Activated naive CD4-positive, alpha-beta T cell treated with anti-CD3 and anti-CD28 coated beads, Interleukin-2, amount 50 U/mL, for 24 hours (primary cell): ENCODE results near the gene KEL.

Experiments used
- H3K27ac Mint-ChIP-seq: one replicate; pipeline ENCODE4 v1.8.0; 2021; ENCODE audit warnings: mild to moderate bottlenecking, mixed read lengths
- H3K27me3 Mint-ChIP-seq: one replicate; pipeline ENCODE4 v1.8.0; 2021; ENCODE audit warnings: mixed read lengths
- H3K36me3 Mint-ChIP-seq: one replicate; pipeline ENCODE4 v1.8.0; 2021; ENCODE audit warnings: mixed read lengths
- H3K4me1 Mint-ChIP-seq: one replicate; pipeline ENCODE4 v1.8.0; 2021; ENCODE audit warnings: mixed read lengths
- H3K4me3 Mint-ChIP-seq: one replicate; pipeline ENCODE4 v1.8.0; 2021; ENCODE audit warnings: mild to moderate bottlenecking, mixed read lengths
- H3K9me3 Mint-ChIP-seq: one replicate; pipeline ENCODE4 v1.8.0; 2021; ENCODE audit warnings: mixed read lengths

Gene KEL

GRCh38 chr7:142899661-142900060 is 62.5 kb downstream of the KEL start:
- Mint-ChIP-seq H3K27ac (no peak overlapping the region), H3K27me3 (no peaks in the 10 kb centered on the region), H3K36me3 (no peaks in the 10 kb centered on the region), H3K9me3 (no peaks in the 10 kb centered on the region), H3K4me3 (no peak overlapping the region), H3K4me1 (no peaks in the 10 kb centered on the region)

GRCh38 chr7:142898377-142899170 is 63.6 kb downstream of the KEL start:
- no peak overlapping the region for H3K4me3 Mint-ChIP-seq
- H3K27me3 Mint-ChIP-seq, result no peaks in the 10 kb centered on the region
- H3K36me3 Mint-ChIP-seq, result no peaks in the 10 kb centered on the region
- H3K27ac Mint-ChIP-seq, result no peak overlapping the region
- H3K9me3 Mint-ChIP-seq, result no peaks in the 10 kb centered on the region
- no peaks in the 10 kb centered on the region for H3K4me1 Mint-ChIP-seq

- Mint-ChIP-seq H3K4me1 (no peaks in the 10 kb centered on the region), H3K9me3 (no peaks in the 10 kb centered on the region), H3K27ac (no peak overlapping the region), H3K36me3 (no peaks in the 10 kb centered on the region), H3K4me3 (no peak overlapping the region), H3K27me3 (no peaks in the 10 kb centered on the region)
These were observed 64.5 kb downstream of the KEL start for GRCh38 chr7:142897691-142898090.

GRCh38 chr7:142896741-142897379 is 65.3 kb downstream of the KEL start:
- no peak overlapping the region for H3K4me3 Mint-ChIP-seq
- H3K36me3 Mint-ChIP-seq, result no peaks in the 10 kb centered on the region
- H3K27me3 Mint-ChIP-seq, result no peaks in the 10 kb centered on the region
- H3K27ac Mint-ChIP-seq, result no peak overlapping the region
- H3K9me3 Mint-ChIP-seq, result no peaks in the 10 kb centered on the region
- H3K4me1 Mint-ChIP-seq, result no peaks in the 10 kb centered on the region

- no peaks in the 10 kb centered on the region for H3K4me1 Mint-ChIP-seq
- no peaks in the 10 kb centered on the region for H3K36me3 Mint-ChIP-seq
- no peak overlapping the region for H3K27ac Mint-ChIP-seq
- no peaks in the 10 kb centered on the region for H3K9me3 Mint-ChIP-seq
- no peak overlapping the region for H3K4me3 Mint-ChIP-seq
- no peaks in the 10 kb centered on the region for H3K27me3 Mint-ChIP-seq
These were observed 66.0 kb downstream of the KEL start for GRCh38 chr7:142896151-142896550.

- no peaks in the 10 kb centered on the region for H3K36me3 Mint-ChIP-seq
- no peak overlapping the region for H3K27ac Mint-ChIP-seq
- H3K27me3 Mint-ChIP-seq, result no peaks in the 10 kb centered on the region
- no peaks in the 10 kb centered on the region for H3K4me1 Mint-ChIP-seq
- no peaks in the 10 kb centered on the region for H3K9me3 Mint-ChIP-seq
- no peak overlapping the region for H3K4me3 Mint-ChIP-seq
These were observed 67.1 kb downstream of the KEL start for GRCh38 chr7:142894985-142895593.

- Mint-ChIP-seq H3K4me3 (no peak overlapping the region), H3K27ac (no peak overlapping the region), H3K36me3 (no peaks in the 10 kb centered on the region), H3K9me3 (no peaks in the 10 kb centered on the region), H3K27me3 (no peaks in the 10 kb centered on the region), H3K4me1 (no peaks in the 10 kb centered on the region)
These were observed 67.8 kb downstream of the KEL start for GRCh38 chr7:142894112-142894984.

- Mint-ChIP-seq H3K4me3 (no peak overlapping the region), H3K27ac (no peak overlapping the region), H3K27me3 (no peaks in the 10 kb centered on the region), H3K36me3 (no peaks in the 10 kb centered on the region), H3K4me1 (no peaks in the 10 kb centered on the region), H3K9me3 (no peaks in the 10 kb centered on the region)
These were observed 69.2 kb downstream of the KEL start for GRCh38 chr7:142892951-142893350.

GRCh38 chr7:142891490-142892082 is 70.6 kb downstream of the KEL start:
- Mint-ChIP-seq H3K27me3 (no peaks in the 10 kb centered on the region), H3K27ac (no peak overlapping the region), H3K4me1 (no peaks in the 10 kb centered on the region), H3K4me3 (no peak overlapping the region), H3K9me3 (no peaks in the 10 kb centered on the region), H3K36me3 (no peaks in the 10 kb centered on the region)
